DOHH2 (cell line): ENCODE data around the gene HES7.

Experiments used
- H3F3A ChIP-seq: fragments of 200-600 bp; sonication (generic), shearing (Covaris generic); 2 replicates; pipeline ENCODE4 v1.6.0; 2016; ENCODE audit warnings: antibody characterized with exemption, mild to moderate bottlenecking; ENCODE audit not compliant: control insufficient read depth, insufficient read depth
- H3K27ac ChIP-seq: fragments of 200-600 bp; sonication (generic); 2 replicates; pipeline ENCODE4 v1.5.1; 2014; ENCODE audit warnings: low read depth, mild to moderate bottlenecking, low read length, moderate library complexity
- H3K27me3 ChIP-seq: fragments of 200-600 bp; sonication (generic); 2 replicates; pipeline ENCODE4 v1.6.1; 2014; ENCODE audit warnings: mild to moderate bottlenecking, low read length, mixed read lengths; ENCODE audit not compliant: control insufficient read depth
- H3K36me3 ChIP-seq: fragments of 200-600 bp; sonication (generic); 2 replicates; pipeline ENCODE4 v1.6.1; 2014; ENCODE audit warnings: mild to moderate bottlenecking, low read length, moderate library complexity, mixed read lengths; ENCODE audit not compliant: control insufficient read depth
- H3K4me1 ChIP-seq: fragments of 200-600 bp; sonication (generic); 2 replicates; pipeline ENCODE4 v1.6.1; 2014; ENCODE audit warnings: mild to moderate bottlenecking, low read length, mixed read lengths; ENCODE audit not compliant: control insufficient read depth
- H3K4me2 ChIP-seq: fragments of 200-600 bp; sonication (generic); 2 replicates; pipeline ENCODE4 v1.6.0; 2014; ENCODE audit warnings: mild to moderate bottlenecking, low read length, moderate library complexity
- H3K4me3 ChIP-seq: fragments of 200-600 bp; sonication (generic); 2 replicates; pipeline ENCODE4 v1.5.1; 2014; ENCODE audit warnings: mild to moderate bottlenecking, low read length, mixed read lengths
- H3K79me2 ChIP-seq: fragments of 200-600 bp; sonication (generic); 2 replicates; pipeline ENCODE4 v1.6.1; 2014; ENCODE audit warnings: mild to moderate bottlenecking, low read length, mixed read lengths; ENCODE audit not compliant: control insufficient read depth
- H3K9me2 ChIP-seq: fragments of 200-600 bp; sonication (generic); replicated peaks from 2 replicates; pipeline ENCODE4 v1.6.1; 2014; ENCODE audit warnings: mild to moderate bottlenecking, low read length, mixed read lengths; ENCODE audit not compliant: control insufficient read depth
- H3K9me3 ChIP-seq: fragments of 200-600 bp; sonication (generic); 2 replicates; pipeline ENCODE4 v1.6.1; 2014; ENCODE audit warnings: antibody characterized with exemption, low read length, mixed read lengths; ENCODE audit not compliant: control insufficient read depth, insufficient read depth
- H4K20me1 ChIP-seq: fragments of 200-600 bp; sonication (generic); 2 replicates; pipeline ENCODE4 v1.6.0; 2014; ENCODE audit warnings: low read depth, mild to moderate bottlenecking, antibody characterized with exemption, low read length, moderate library complexity; ENCODE audit not compliant: control insufficient read depth, insufficient read depth
- EZH2phosphoT487 ChIP-seq: fragments of 200-600 bp; sonication (generic); IDR thresholded peaks from 2 replicates; pipeline ENCODE4 v1.6.1; 2017; ENCODE audit warnings: borderline replicate concordance, mild to moderate bottlenecking, antibody characterized with exemption, low read length, moderate library complexity, mixed read lengths
- TF ChIP-seq, protein P1 (sequence below): fragments of 200-600 bp; sonication (generic); IDR thresholded peaks from one replicate; pipeline ENCODE4 v1.5.1; 2014; ENCODE audit warnings: antibody characterized with exemption, mild to moderate bottlenecking, low read depth, low read length; ENCODE audit not compliant: poor library complexity, severe bottlenecking

The HES7 gene

DNA sequence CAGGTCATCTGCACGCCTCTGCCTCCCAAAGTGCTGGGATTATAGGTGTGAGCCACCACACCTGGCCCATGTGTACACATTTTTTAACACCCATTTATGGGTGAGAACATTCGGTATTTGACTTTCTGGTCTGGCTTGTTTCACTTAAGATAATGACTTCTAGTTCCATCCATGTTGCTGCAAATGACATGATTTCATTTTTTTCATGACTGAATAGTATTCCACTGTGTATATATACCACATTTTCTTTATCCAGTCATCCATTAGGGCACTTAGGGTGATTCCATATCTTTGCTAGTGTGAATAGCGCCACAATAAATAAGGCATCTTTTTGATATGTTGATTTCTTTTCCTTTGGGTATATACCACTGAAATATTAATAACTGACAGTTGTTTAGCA, 42.0 kb downstream of the HES7 start:
- Histone ChIP-seq H3K79me2 (no peaks in the 10 kb centered on the region), H4K20me1 (no peaks in the 10 kb centered on the region), H3K36me3 (no peaks in the 10 kb centered on the region), H3K27ac (no peak overlapping the region), H3K9me2 (no peaks in the 10 kb centered on the region), H3K4me1 (peaks cover 13% of the 10 kb centered on the region), H3K27me3 (peaks cover 8% of the 10 kb centered on the region; the same call in 1 of the 2 replicates), H3K4me3 (no peak overlapping the region), H3F3A (no peaks in the 10 kb centered on the region), H3K9me3 (no peaks in the 10 kb centered on the region), H3K4me2 (no peak overlapping the region)
- TF ChIP-seq, protein P1, sequence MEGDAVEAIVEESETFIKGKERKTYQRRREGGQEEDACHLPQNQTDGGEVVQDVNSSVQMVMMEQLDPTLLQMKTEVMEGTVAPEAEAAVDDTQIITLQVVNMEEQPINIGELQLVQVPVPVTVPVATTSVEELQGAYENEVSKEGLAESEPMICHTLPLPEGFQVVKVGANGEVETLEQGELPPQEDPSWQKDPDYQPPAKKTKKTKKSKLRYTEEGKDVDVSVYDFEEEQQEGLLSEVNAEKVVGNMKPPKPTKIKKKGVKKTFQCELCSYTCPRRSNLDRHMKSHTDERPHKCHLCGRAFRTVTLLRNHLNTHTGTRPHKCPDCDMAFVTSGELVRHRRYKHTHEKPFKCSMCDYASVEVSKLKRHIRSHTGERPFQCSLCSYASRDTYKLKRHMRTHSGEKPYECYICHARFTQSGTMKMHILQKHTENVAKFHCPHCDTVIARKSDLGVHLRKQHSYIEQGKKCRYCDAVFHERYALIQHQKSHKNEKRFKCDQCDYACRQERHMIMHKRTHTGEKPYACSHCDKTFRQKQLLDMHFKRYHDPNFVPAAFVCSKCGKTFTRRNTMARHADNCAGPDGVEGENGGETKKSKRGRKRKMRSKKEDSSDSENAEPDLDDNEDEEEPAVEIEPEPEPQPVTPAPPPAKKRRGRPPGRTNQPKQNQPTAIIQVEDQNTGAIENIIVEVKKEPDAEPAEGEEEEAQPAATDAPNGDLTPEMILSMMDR: no peak
- TF ChIP-seq EZH2phosphoT487: no peak

DNA sequence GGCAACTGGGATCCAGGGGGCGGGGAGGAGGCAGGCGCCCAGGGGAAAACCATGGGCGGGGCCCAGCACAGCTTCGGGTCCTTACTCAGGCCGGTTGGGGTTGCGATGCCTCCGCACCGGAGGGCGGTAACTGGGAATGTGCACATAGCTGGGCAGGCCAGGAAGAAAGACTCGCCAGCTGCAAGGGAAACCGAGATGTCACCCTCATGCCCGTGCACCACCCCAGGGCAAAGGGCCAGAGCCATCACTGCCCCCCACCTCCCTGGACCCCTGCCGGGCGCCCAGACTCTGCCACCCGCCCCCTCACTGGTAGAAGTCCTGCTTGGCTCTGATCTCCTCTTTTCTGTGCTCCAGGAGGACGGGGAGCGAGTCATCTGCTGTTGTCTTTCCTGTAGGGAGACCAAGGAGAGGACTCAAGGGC, 43.1 kb downstream of the HES7 start:
- Histone ChIP-seq H3K4me2 (peak overlapping the region; percentile 91; the same call in 1 of the 2 replicates), H3K36me3 (no peaks in the 10 kb centered on the region), H3K27me3 (peaks cover 10% of the 10 kb centered on the region; the same call in 1 of the 2 replicates), H3K27ac (no peak overlapping the region), H3K79me2 (no peaks in the 10 kb centered on the region), H3F3A (no peaks in the 10 kb centered on the region), H3K4me1 (peaks cover 13% of the 10 kb centered on the region), H4K20me1 (no peaks in the 10 kb centered on the region), H3K4me3 (no peak overlapping the region), H3K9me2 (no peaks in the 10 kb centered on the region), H3K9me3 (no peaks in the 10 kb centered on the region)
- no peak for TF ChIP-seq EZH2phosphoT487
- TF ChIP-seq, protein P1: no peak

DNA sequence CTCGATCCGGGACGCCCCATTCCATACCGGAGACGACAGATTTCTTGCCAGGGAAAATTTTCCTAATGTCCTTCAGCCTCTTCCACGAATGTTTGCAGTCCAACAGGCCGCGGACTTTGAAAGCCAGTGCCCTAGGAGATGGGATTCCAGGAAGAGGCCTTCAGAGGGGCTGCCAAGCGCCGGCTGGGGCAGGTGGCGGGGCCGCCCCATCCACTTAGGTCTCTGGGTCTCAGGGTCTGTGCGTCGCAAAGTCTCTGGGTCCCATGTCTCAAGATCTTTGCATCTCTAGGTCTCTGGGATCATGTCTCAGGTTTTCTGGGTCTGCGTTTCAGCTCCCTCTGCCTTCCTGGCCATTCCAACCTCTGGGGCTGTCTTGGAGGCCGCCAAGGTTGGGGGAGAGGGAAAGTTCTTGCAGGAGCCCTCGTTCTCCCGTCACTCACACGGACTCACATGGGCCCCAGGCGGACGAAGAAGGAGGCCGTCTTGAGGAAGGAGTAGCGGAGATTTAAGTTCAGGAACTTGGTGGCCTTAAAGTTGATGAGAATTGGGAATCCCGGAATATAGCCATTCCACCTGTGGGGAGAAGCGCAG, 43.6 kb downstream of the HES7 start:
- Histone ChIP-seq H3K79me2 (no peaks in the 10 kb centered on the region), H3K27me3 (peaks cover 10% of the 10 kb centered on the region), H3K27ac (no peak overlapping the region), H3K4me1 (peaks cover 13% of the 10 kb centered on the region), H3F3A (no peaks in the 10 kb centered on the region), H3K4me3 (peak overlapping the region; percentile 79), H3K9me2 (no peaks in the 10 kb centered on the region), H3K4me2 (peak overlapping the region; percentile 91), H3K36me3 (no peaks in the 10 kb centered on the region), H3K9me3 (no peaks in the 10 kb centered on the region), H4K20me1 (no peaks in the 10 kb centered on the region)
- no peak for TF ChIP-seq EZH2phosphoT487
- TF ChIP-seq, protein P1: no peak
